Measurements from ENCODE around the gene MACF1. TPM values are rescaled to one million over a fixed set of nuclear protein-coding genes. Genes with fewer than 3 reads are reported as not detected.
A peak's percentile ranks its signal among the peaks of the same experiment; 100 is the strongest.
"Not testable (repeated sequence)": the region's sequence is repeated elsewhere in the genome, so short reads cannot be mapped to it uniquely, and the experiment has no call there.

MACF1 gene
- total RNA-seq, 2 experiments from 2014 or later = 248 to 252 TPM

DNA sequence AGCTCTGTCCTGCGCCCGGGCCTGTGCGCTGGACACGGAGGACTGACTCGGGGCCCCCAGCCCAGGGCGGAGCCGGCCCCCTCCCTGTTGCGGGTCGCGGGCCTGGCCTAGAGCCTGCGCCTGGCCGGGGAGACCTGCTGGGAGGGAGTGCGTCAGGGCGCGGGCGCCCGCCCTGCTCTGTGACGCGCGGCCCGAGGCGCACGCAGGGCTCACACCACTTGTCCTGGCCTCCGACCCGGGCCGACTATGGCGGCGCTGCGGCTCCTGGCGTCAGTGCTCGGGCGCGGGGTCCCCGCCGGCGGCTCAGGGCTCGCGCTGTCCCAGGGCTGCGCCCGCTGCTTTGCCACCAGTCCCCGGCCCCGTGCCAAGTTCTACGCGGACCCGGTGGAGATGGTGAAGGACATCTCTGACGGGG lies 310.2 kb downstream of the MACF1 start:
- H3K4me3 ChIP-seq (ENCODE audit: low read length); H3K36me3 Mint-ChIP-seq (ENCODE audit: low read depth); H3K27me3 ChIP-seq (ENCODE audit: control insufficient read depth in 1 of 2, insufficient read depth in 2 of 2, low read length in 2 of 2); DNase-seq; H3K36me3 ChIP-seq (ENCODE audit: insufficient read depth, low read length); intact Hi-C loops (cut with DNase I, micrococcal nuclease); POLR2A ChIA-PET; H3K27me3 Mint-ChIP-seq; H3K4me3 Mint-ChIP-seq; ATAC-seq (ENCODE audit: poor library complexity); H3K4me1 Mint-ChIP-seq (ENCODE audit: low read depth); H3K27ac Mint-ChIP-seq; H3K4me1 ChIP-seq (ENCODE audit: insufficient read depth, low read length); H3K27ac ChIP-seq (ENCODE audit: low read depth in 1 of 2, low read length in 2 of 2); H3K9me3 Mint-ChIP-seq; H3K9me3 ChIP-seq (ENCODE audit: control insufficient read depth in 1 of 2, insufficient read depth in 1 of 2, low read length in 2 of 2); CTCF ChIA-PET: not testable (repeated sequence)

DNA sequence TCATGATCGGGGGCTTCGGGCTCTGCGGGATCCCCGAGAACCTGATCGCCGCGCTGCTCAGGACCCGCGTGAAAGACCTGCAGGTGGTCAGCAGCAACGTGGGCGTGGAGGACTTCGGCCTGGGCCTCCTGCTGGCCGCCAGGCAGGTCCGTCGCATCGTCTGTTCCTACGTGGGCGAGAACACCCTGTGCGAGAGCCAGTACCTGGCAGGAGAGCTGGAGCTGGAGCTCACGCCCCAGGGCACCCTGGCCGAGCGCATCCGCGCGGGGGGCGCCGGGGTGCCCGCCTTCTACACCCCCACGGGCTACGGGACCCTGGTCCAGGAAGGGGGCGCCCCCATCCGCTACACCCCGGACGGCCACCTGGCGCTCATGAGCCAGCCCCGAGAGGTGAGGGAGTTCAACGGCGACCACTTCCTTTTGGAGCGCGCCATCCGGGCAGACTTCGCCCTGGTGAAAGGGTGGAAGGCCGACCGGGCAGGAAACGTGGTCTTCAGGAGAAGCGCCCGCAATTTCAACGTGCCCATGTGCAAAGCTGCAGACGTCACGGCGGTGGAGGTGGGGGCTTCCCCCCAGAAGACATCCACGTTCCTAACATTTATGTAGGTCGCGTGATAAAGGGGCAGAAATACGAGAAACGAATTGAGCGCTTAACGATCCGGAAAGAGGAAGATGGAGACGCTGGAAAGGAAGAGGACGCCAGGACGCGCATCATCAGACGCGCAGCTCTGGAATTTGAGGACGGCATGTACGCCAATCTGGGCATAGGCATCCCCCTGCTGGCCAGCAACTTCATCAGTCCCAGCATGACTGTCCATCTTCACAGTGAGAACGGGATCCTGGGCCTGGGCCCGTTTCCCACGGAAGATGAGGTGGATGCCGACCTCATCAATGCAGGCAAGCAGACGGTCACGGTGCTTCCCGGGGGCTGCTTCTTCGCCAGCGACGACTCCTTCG lies 310.9 kb downstream of the MACF1 start:
- H3K4me3 ChIP-seq (ENCODE audit: low read length); H3K9me3 ChIP-seq (ENCODE audit: control insufficient read depth in 1 of 2, insufficient read depth in 1 of 2, low read length in 2 of 2); H3K27me3 Mint-ChIP-seq; H3K27me3 ChIP-seq (ENCODE audit: control insufficient read depth in 1 of 2, insufficient read depth in 2 of 2, low read length in 2 of 2); H3K36me3 Mint-ChIP-seq (ENCODE audit: low read depth); H3K4me1 ChIP-seq (ENCODE audit: insufficient read depth, low read length); H3K4me1 Mint-ChIP-seq (ENCODE audit: low read depth); H3K36me3 ChIP-seq (ENCODE audit: insufficient read depth, low read length); H3K27ac ChIP-seq (ENCODE audit: low read depth in 1 of 2, low read length in 2 of 2); H3K27ac Mint-ChIP-seq; CTCF ChIA-PET; H3K9me3 Mint-ChIP-seq; POLR2A ChIA-PET; intact Hi-C loops (cut with DNase I, micrococcal nuclease): not testable (repeated sequence)
- DNase-seq (peak in 2 of 14 experiments; percentile 42 to 43), ATAC-seq (ENCODE audit: poor library complexity) (peak; percentile 37)
- H3K4me3 Mint-ChIP-seq = peak overlapping the region; percentile 49

DNA sequence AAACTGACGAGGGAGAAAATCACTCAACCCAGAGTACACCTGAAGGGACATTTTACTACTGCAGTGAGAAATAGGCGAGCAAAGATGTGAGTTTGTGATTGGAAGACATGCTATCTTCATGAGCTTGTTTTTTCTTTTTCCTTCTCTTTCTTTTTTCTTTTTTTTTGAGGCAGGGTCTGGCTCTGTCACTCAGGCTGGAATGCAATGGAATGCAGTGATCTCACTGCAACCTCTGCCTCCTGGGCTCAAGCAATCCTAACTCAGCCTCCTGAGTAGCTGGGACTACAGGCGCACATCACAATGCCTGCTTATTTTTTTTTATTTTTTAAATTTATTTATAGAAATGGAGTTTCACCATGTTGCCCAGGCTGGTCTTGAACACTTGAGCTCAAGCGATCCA lies 312.3 kb downstream of the MACF1 start:
- ATAC-seq (ENCODE audit: poor library complexity); POLR2A ChIA-PET: not testable (repeated sequence)

DNA sequence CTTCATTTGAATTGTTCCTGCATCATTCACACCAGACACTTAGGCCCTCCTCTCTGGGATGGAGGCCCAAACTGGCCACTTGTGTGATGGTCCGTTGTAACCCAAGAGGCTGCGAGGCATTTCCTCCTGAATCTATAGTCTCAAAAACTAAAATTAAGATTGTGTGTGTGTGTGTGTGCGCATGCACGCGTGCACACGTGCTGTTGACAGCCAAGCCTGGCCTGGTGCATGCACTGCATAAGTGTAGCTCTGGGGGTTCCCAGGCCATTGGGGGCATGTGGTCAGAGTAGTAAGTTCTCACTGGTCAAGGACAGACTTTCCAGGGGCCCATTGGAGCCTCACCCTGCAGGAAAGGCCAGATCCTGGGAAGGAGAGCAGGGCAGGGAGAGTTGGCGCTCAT lies 313.4 kb downstream of the MACF1 start:
- H3K27ac ChIP-seq (ENCODE audit: low read depth in 1 of 2, low read length in 2 of 2); H3K4me1 Mint-ChIP-seq (ENCODE audit: low read depth); H3K4me1 ChIP-seq (ENCODE audit: insufficient read depth, low read length); POLR2A ChIA-PET; CTCF ChIA-PET; intact Hi-C loops (cut with DNase I, micrococcal nuclease); H3K36me3 Mint-ChIP-seq (ENCODE audit: low read depth); H3K27ac Mint-ChIP-seq; ATAC-seq (ENCODE audit: poor library complexity); DNase-seq; H3K9me3 ChIP-seq (ENCODE audit: control insufficient read depth in 1 of 2, insufficient read depth in 1 of 2, low read length in 2 of 2); H3K4me3 Mint-ChIP-seq; H3K9me3 Mint-ChIP-seq; H3K4me3 ChIP-seq (ENCODE audit: low read length); H3K36me3 ChIP-seq (ENCODE audit: insufficient read depth, low read length); H3K27me3 ChIP-seq (ENCODE audit: control insufficient read depth in 1 of 2, insufficient read depth in 2 of 2, low read length in 2 of 2); H3K27me3 Mint-ChIP-seq: not testable (repeated sequence)

More for the DNA sequence above, 312.3 kb downstream of the MACF1 start:
- H3K27ac ChIP-seq (ENCODE audit: low read depth in 1 of 2, low read length in 2 of 2); H3K27me3 ChIP-seq (ENCODE audit: control insufficient read depth in 1 of 2, insufficient read depth in 2 of 2, low read length in 2 of 2); H3K9me3 ChIP-seq (ENCODE audit: control insufficient read depth in 1 of 2, insufficient read depth in 1 of 2, low read length in 2 of 2); H3K4me3 ChIP-seq (ENCODE audit: low read length); H3K36me3 Mint-ChIP-seq (ENCODE audit: low read depth); H3K36me3 ChIP-seq (ENCODE audit: insufficient read depth, low read length); H3K4me3 Mint-ChIP-seq; intact Hi-C loops (cut with DNase I, micrococcal nuclease); DNase-seq; CTCF ChIA-PET; H3K4me1 ChIP-seq (ENCODE audit: insufficient read depth, low read length); H3K27ac Mint-ChIP-seq; H3K9me3 Mint-ChIP-seq; H3K27me3 Mint-ChIP-seq; H3K4me1 Mint-ChIP-seq (ENCODE audit: low read depth): not testable (repeated sequence)

DNA sequence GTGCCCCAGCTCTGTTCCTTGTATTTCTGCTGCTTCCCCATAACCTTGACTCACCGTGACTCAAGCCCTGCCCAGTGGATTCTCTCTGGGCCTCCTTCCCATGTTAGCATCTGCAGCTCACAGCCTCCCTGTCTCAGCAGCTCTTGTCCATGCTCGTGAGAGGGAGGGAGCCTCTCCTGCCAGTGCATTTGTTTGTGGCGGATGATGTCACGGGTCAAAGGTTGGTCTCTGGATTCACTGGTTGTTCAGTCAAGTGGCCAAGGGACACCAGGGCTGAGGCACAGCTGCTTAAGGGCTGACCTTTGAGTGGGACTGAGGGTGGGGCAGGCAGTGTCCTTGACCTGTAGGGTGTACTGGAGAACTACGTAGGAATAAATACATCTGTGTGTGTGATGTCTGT lies 314.9 kb downstream of the MACF1 start:
- H3K9me3 Mint-ChIP-seq; ATAC-seq (ENCODE audit: poor library complexity); H3K27me3 Mint-ChIP-seq; CTCF ChIA-PET; H3K36me3 ChIP-seq (ENCODE audit: insufficient read depth, low read length); H3K4me1 ChIP-seq (ENCODE audit: insufficient read depth, low read length); H3K9me3 ChIP-seq (ENCODE audit: control insufficient read depth in 1 of 2, insufficient read depth in 1 of 2, low read length in 2 of 2); intact Hi-C loops (cut with DNase I, micrococcal nuclease); H3K27ac Mint-ChIP-seq; H3K27me3 ChIP-seq (ENCODE audit: control insufficient read depth in 1 of 2, insufficient read depth in 2 of 2, low read length in 2 of 2); POLR2A ChIA-PET; H3K4me1 Mint-ChIP-seq (ENCODE audit: low read depth); H3K27ac ChIP-seq (ENCODE audit: low read depth in 1 of 2, low read length in 2 of 2); H3K4me3 Mint-ChIP-seq; H3K4me3 ChIP-seq (ENCODE audit: low read length); H3K36me3 Mint-ChIP-seq (ENCODE audit: low read depth); DNase-seq: not testable (repeated sequence)

DNA sequence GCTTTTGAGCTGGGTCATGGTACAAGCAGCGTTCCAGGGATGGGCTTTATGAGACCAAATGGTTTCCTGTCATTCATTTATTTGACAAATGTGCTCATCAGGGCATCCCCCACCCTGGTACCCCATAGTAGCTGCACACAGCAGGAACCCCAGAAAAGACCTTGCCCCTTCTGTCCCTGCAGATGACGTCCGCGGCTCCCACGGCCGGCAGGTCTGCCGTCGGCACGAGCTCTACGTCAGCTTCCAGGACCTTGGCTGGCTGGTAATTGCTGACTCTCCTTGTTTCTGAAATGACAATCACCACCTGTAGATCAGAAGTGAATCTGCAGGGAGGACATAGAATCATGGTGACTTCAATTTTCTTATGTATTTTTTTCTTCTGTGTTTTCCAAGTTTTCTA lies 317.7 kb downstream of the MACF1 start:
- H3K36me3 Mint-ChIP-seq (ENCODE audit: low read depth); H3K27me3 Mint-ChIP-seq; H3K27ac ChIP-seq (ENCODE audit: low read depth in 1 of 2, low read length in 2 of 2); H3K4me3 ChIP-seq (ENCODE audit: low read length); H3K9me3 ChIP-seq (ENCODE audit: control insufficient read depth in 1 of 2, insufficient read depth in 1 of 2, low read length in 2 of 2); DNase-seq; ATAC-seq (ENCODE audit: poor library complexity); H3K9me3 Mint-ChIP-seq; POLR2A ChIA-PET; H3K27ac Mint-ChIP-seq; intact Hi-C loops (cut with DNase I, micrococcal nuclease); H3K4me1 ChIP-seq (ENCODE audit: insufficient read depth, low read length); H3K4me3 Mint-ChIP-seq; H3K27me3 ChIP-seq (ENCODE audit: control insufficient read depth in 1 of 2, insufficient read depth in 2 of 2, low read length in 2 of 2); H3K4me1 Mint-ChIP-seq (ENCODE audit: low read depth); CTCF ChIA-PET; H3K36me3 ChIP-seq (ENCODE audit: insufficient read depth, low read length): not testable (repeated sequence)
